OCI-LY1 (cell line): ENCODE results near the gene SHC4.

Experiments
- EZH2 ChIP-seq: fragments of 200-600 bp; sonication (generic), shearing (Covaris generic); IDR thresholded peaks from 2 replicates; pipeline ENCODE4 v1.8.0; 2017; ENCODE audit warnings: borderline replicate concordance, mixed run types, mild to moderate bottlenecking, antibody characterized with exemption, low read length, moderate library complexity, mixed read lengths
- TF ChIP-seq, protein P1 (sequence below): fragments of 200-600 bp; sonication (generic), shearing (Covaris generic); IDR thresholded peaks from 2 replicates; pipeline ENCODE4 v1.5.1; 2017; ENCODE audit warnings: mild to moderate bottlenecking, antibody characterized with exemption, low read length, moderate library complexity, mixed read lengths

- TF ChIP-seq, protein P1, sequence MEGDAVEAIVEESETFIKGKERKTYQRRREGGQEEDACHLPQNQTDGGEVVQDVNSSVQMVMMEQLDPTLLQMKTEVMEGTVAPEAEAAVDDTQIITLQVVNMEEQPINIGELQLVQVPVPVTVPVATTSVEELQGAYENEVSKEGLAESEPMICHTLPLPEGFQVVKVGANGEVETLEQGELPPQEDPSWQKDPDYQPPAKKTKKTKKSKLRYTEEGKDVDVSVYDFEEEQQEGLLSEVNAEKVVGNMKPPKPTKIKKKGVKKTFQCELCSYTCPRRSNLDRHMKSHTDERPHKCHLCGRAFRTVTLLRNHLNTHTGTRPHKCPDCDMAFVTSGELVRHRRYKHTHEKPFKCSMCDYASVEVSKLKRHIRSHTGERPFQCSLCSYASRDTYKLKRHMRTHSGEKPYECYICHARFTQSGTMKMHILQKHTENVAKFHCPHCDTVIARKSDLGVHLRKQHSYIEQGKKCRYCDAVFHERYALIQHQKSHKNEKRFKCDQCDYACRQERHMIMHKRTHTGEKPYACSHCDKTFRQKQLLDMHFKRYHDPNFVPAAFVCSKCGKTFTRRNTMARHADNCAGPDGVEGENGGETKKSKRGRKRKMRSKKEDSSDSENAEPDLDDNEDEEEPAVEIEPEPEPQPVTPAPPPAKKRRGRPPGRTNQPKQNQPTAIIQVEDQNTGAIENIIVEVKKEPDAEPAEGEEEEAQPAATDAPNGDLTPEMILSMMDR: no peak
- TF ChIP-seq EZH2: no peak
Measured at GRCh38 chr15:48805591-48805990, 158.1 kb downstream of the SHC4 start.
